ENCODE measurements around the gene CCL3.
"Not testable (repeated sequence)": the region's sequence is repeated elsewhere in the genome, so short reads cannot be mapped to it uniquely, and the experiment has no call there.

CCL3 gene

GRCh38 chr17:36114971-36115648 lies 25.2 kb upstream of the CCL3 start:
- DNase-seq = not testable (repeated sequence)

GRCh38 chr17:36113131-36113530 lies 23.2 kb upstream of the CCL3 start:
- DNase-seq = not testable (repeated sequence)

GRCh38 chr17:36112572-36112971 lies 22.6 kb upstream of the CCL3 start:
- no peak for DNase-seq

GRCh38 chr17:36111068-36111490 lies 21.1 kb upstream of the CCL3 start:
- DNase-seq = no peak

- DNase-seq = not testable (repeated sequence)
These were observed 18.3 kb upstream of the CCL3 start for GRCh38 chr17:36108265-36108664.

GRCh38 chr17:36107660-36108059 lies 17.7 kb upstream of the CCL3 start:
- no peak for DNase-seq

- no peak for DNase-seq
These were observed 16.5 kb upstream of the CCL3 start for GRCh38 chr17:36106493-36106835.

- no peak for DNase-seq
These were observed 16.0 kb upstream of the CCL3 start for GRCh38 chr17:36105781-36106492.

- no peak for DNase-seq
These were observed 14.8 kb upstream of the CCL3 start for GRCh38 chr17:36104701-36105181.

GRCh38 chr17:36104246-36104645 lies 14.3 kb upstream of the CCL3 start:
- DNase-seq = not testable (repeated sequence)

GRCh38 chr17:36103401-36103975 lies 13.5 kb upstream of the CCL3 start, which contains the start of gene CCL4:
CCL4 (plus strand) TSS chr17:36103827; CDS start chr17:36103906, 79 bp downstream.
- peak; percentile 15 for DNase-seq

- DNase-seq = not testable (repeated sequence)
These were observed 9.1 kb upstream of the CCL3 start for GRCh38 chr17:36099004-36099403.

- DNase-seq = no peak
These were observed 6.0 kb upstream of the CCL3 start for GRCh38 chr17:36095992-36096391.

- DNase-seq = no peak
These were observed 4.8 kb upstream of the CCL3 start for GRCh38 chr17:36094746-36095145.

- no peak for DNase-seq
These were observed 4.3 kb upstream of the CCL3 start for GRCh38 chr17:36094232-36094631.

- DNase-seq = not testable (repeated sequence)
These were observed 2.8 kb upstream of the CCL3 start for GRCh38 chr17:36092715-36093114.

- DNase-seq = peak; percentile 16
These were observed 2.3 kb upstream of the CCL3 start for GRCh38 chr17:36092230-36092629.

GRCh38 chr17:36089339-36089865 lies 541 bp downstream of the CCL3 start:
- no peak for DNase-seq

- no peak for DNase-seq
These were observed 1.1 kb downstream of the CCL3 start for GRCh38 chr17:36088670-36089338.

- not testable (repeated sequence) for DNase-seq
These were observed 1.9 kb downstream of the CCL3 start for GRCh38 chr17:36087897-36088572.

GRCh38 chr17:36087471-36087870 lies 2.5 kb downstream of the CCL3 start:
- not testable (repeated sequence) for DNase-seq

- no peak for DNase-seq
These were observed 3.2 kb downstream of the CCL3 start for GRCh38 chr17:36086791-36087190.
